HepG2 (cell line): Measurements from ENCODE around the gene KIF21B. TPM values are rescaled to one million over a fixed set of nuclear protein-coding genes. Genes with fewer than 3 reads are reported as not detected.

Experiments used
- ATAC-seq: fragments of 200-7000 bp; cut with Tn5 transposase; 3 replicates; pipeline ENCODE4 v1.9.1; 2020; ENCODE audit warnings: mild to moderate bottlenecking, moderate library complexity
- BruUV-seq: library from RNA; stranded (reverse); fragments of 400-500 nt; replicated peaks from 2 replicates; lab custom pipeline; 2021; lab: Mats Ljungman, UMichigan
- CTCF ChIA-PET: fragments of 300-600 bp; formaldehyde crosslinking; extraction: SDS; loops from one replicate; lab custom pipeline; 2021; ENCODE audit warnings: low total read pairs, inconsistent platforms, low intra/inter-chr PET ratio; lab: Yijun Ruan, JAX
- POLR2A ChIA-PET: fragments of 350-600 bp; sonication (Branson Sonifier 250); formaldehyde crosslinking; loops from one replicate; lab custom pipeline; 2020; ENCODE audit warnings: antibody characterized with exemption, inconsistent platforms; lab: Yijun Ruan, JAX
- DNase-seq: peaks from one replicate; pipeline ENCODE4 v3.0.0-alpha.2; 2015; ENCODE audit warnings: low spot score
- FAIRE-seq: peaks from 3 replicates; lab custom pipeline; 2011; peaks lifted over from hg19 to GRCh38; lab: Jason Lieb, UNC
- H2AFZ ChIP-seq: one replicate; pipeline ENCODE4 v1.6.1; 2011; ENCODE audit warnings: low read length, inconsistent platforms
- H3K27ac ChIP-seq: fragments of 300-600 bp; 3 replicates; pipeline ENCODE4 v1.8.0; 2011; ENCODE audit warnings: mixed run types, mild to moderate bottlenecking, mixed read lengths, low read length, inconsistent platforms; ENCODE audit not compliant: insufficient read depth; ENCODE audit errors: extremely low read length
- H3K27me3 ChIP-seq, 2 experiments: fragments of 200-600 bp in 1 of 2; 2 replicates in 1 of 2; 3 replicates in 1 of 2; pipeline versions ENCODE4 v1.6.0 to v1.8.0; 2011; ENCODE audit warnings: low read length in 2 of 2, mild to moderate bottlenecking in 2 of 2, moderate library complexity in 2 of 2, inconsistent platforms in 1 of 2; ENCODE audit not compliant: insufficient read depth in 2 of 2, control insufficient read depth in 1 of 2
- H3K36me3 ChIP-seq, 2 experiments: fragments of 200-600 bp in 1 of 2; replicated peaks in 1 of 2; 2 replicates in 1 of 2; 3 replicates in 1 of 2; pipeline versions ENCODE4 v1.5.1 to v1.8.0; 2011; ENCODE audit warnings: low read length in 2 of 2, inconsistent platforms in 1 of 2; ENCODE audit not compliant: insufficient read depth in 2 of 2, control insufficient read depth in 1 of 2
- H3K4me1 ChIP-seq: 2 replicates; pipeline ENCODE4 v1.5.1; 2012; ENCODE audit warnings: low read length, inconsistent platforms; ENCODE audit not compliant: insufficient read depth
- H3K4me2 ChIP-seq: 2 replicates; pipeline ENCODE4 v1.6.0; 2011; ENCODE audit warnings: low read depth, low read length, inconsistent platforms
- H3K4me3 ChIP-seq, 3 experiments: fragments of 200-600 bp in 1 of 3; sonication (generic), shearing (Covaris generic) in 1 of 3; replicated peaks in 1 of 3; 2 replicates each; pipeline ENCODE4 v1.5.1; 2011 to 2016; ENCODE audit warnings: low read length in 3 of 3, inconsistent platforms in 2 of 3, low read depth in 2 of 3, mild to moderate bottlenecking in 2 of 3, control low read depth in 1 of 3, mixed read lengths in 1 of 3; ENCODE audit not compliant: insufficient read depth in 1 of 3
- H3K79me2 ChIP-seq: one replicate; pipeline ENCODE4 v1.6.1; 2011; ENCODE audit warnings: low read length, inconsistent platforms; ENCODE audit not compliant: insufficient read depth
- H3K9ac ChIP-seq: 2 replicates; pipeline ENCODE4 v1.6.0; 2011; ENCODE audit warnings: mild to moderate bottlenecking, low read depth, low read length, inconsistent platforms; ENCODE audit not compliant: insufficient read depth
- H3K9me3 ChIP-seq: 2 replicates; pipeline ENCODE4 v1.5.1; 2012; ENCODE audit warnings: mild to moderate bottlenecking, low read length
- H4K20me1 ChIP-seq: 2 replicates; pipeline ENCODE4 v1.6.0; 2011; ENCODE audit warnings: inconsistent platforms, mild to moderate bottlenecking, low read length, moderate library complexity; ENCODE audit not compliant: insufficient read depth
- BHLHE40 ChIP-seq: IDR thresholded peaks from 2 replicates; pipeline ENCODE4 v1.6.1; 2011; ENCODE audit warnings: low read length, improper control_type of control experiment
- CREM ChIP-seq, 2 experiments: sonication (generic) in 1 of 2; formaldehyde crosslinking in 1 of 2; IDR thresholded peaks; 2 replicates each; pipeline versions ENCODE4 v1.4.0 to v1.6.1; 2016 to 2020; ENCODE audit warnings: antibody characterized with exemption in 1 of 2, mild to moderate bottlenecking in 1 of 2, missing genetic modification reagents in 1 of 2
- FLYWCH1 ChIP-seq: sonication (generic); formaldehyde crosslinking; IDR thresholded peaks from 2 replicates; pipeline ENCODE4 v1.8.1; 2023; ENCODE audit warnings: mild to moderate bottlenecking, missing genetic modification reagents
- HOXA9 ChIP-seq: sonication (generic); formaldehyde crosslinking; IDR thresholded peaks from 2 replicates; pipeline ENCODE4 v1.8.1; 2022; ENCODE audit warnings: missing genetic modification reagents, mild to moderate bottlenecking, moderate library complexity, borderline replicate concordance
- KDM5A ChIP-seq: fragments of 200-600 bp; sonication (generic); IDR thresholded peaks from 2 replicates; pipeline ENCODE4 v1.7.0; 2018; ENCODE audit warnings: antibody characterized with exemption, mild to moderate bottlenecking, low read length, borderline replicate concordance
- KMT2B ChIP-seq: IDR thresholded peaks from 2 replicates; pipeline ENCODE4 v1.6.1; 2016; ENCODE audit warnings: missing genetic modification reagents, missing compliant biosample characterization
- PCBP2 ChIP-seq: fragments of 200-400 bp; formaldehyde crosslinking; optimal IDR thresholded peaks from 2 replicates; pipeline ENCODE3; 2018; ENCODE audit warnings: low read length, low read depth; ENCODE audit not compliant: poor library complexity, severe bottlenecking
- RBM22 ChIP-seq: fragments of 200-400 bp; formaldehyde crosslinking; optimal IDR thresholded peaks from 2 replicates; pipeline ENCODE3; 2017; ENCODE audit warnings: mild to moderate bottlenecking, low read length, moderate library complexity
- ZMAT3 ChIP-seq: sonication (generic); formaldehyde crosslinking; conservative IDR thresholded peaks from 2 replicates; pipeline ENCODE4 v1.7.0; 2021; ENCODE audit warnings: missing genetic modification reagents
- ZNF367 ChIP-seq: sonication (generic); formaldehyde crosslinking; IDR thresholded peaks from 2 replicates; pipeline ENCODE4 v1.4.0; 2020; ENCODE audit warnings: missing genetic modification reagents, borderline replicate concordance
- ZNF547 ChIP-seq: sonication (generic); formaldehyde crosslinking; IDR thresholded peaks from 2 replicates; pipeline ENCODE4 v1.5.1; 2020; ENCODE audit warnings: mild to moderate bottlenecking, missing genetic modification reagents
- ZNF567 ChIP-seq: sonication (generic); formaldehyde crosslinking; IDR thresholded peaks from 2 replicates; pipeline ENCODE4 v1.8.1; 2023; ENCODE audit warnings: mild to moderate bottlenecking, missing genetic modification reagents, borderline replicate concordance
- ZNF577 ChIP-seq: sonication (generic); formaldehyde crosslinking; IDR thresholded peaks from 2 replicates; pipeline ENCODE4 v1.4.0; 2020; ENCODE audit warnings: mild to moderate bottlenecking, low read depth, missing genetic modification reagents, borderline replicate concordance
- ZSCAN21 ChIP-seq: sonication (generic); formaldehyde crosslinking; IDR thresholded peaks from 2 replicates; pipeline ENCODE4 v1.8.0; 2022; ENCODE audit warnings: mild to moderate bottlenecking, missing genetic modification reagents, moderate library complexity, borderline replicate concordance
- ZSCAN22 ChIP-seq: sonication (generic); formaldehyde crosslinking; IDR thresholded peaks from 2 replicates; pipeline ENCODE4 v1.4.0; 2020; ENCODE audit warnings: mild to moderate bottlenecking, missing genetic modification reagents
- WGBS: methylation state at CpG from one replicate; pipeline ENCODE4 v1.1.6; 2017; ENCODE audit warnings: low lambda C conversion rate; 5-methylcytosine and 5-hydroxymethylcytosine counted together
- in situ Hi-C: cut with HindIII; loops from 2 replicates; pipeline ENCODE4 v1.10.0; 2017; ENCODE audit warnings: low pct_unique_long_range_greater_than_20kb; ENCODE audit not compliant: extremely low pct_ligation_motif_present
- intact Hi-C: fragments of 100-400 bp; cut with micrococcal nuclease; formaldehyde crosslinking; loops from one replicate; pipeline ENCODE4 v1.10.0; 2022; ENCODE audit not compliant: unreplicated experiment
- polyA plus RNA-seq, 8 experiments: library from polyadenylated mRNA; depleted of rRNA in 3 of 8; stranded (reverse) in 7 of 8; unstranded in 1 of 8; fragments of >200 nt; fragmentation: Illumina TruSeq in 4 of 8; extraction: Trizol in 4 of 8; gene quantifications; 2 replicates each; pipeline versions ENCODE4 v1.2.1 to v1.2.3, GENCODE V29; 2011 to 2016; ENCODE audit warnings: low read depth in 4 of 8, missing spikeins in 1 of 8, mixed read lengths in 1 of 8; ENCODE audit not compliant: insufficient read depth in 1 of 8
- total RNA-seq, 5 experiments: library from RNA; depleted of rRNA; stranded (reverse); fragments of >200 nt; fragmentation: Illumina TruSeq; extraction: Trizol; gene quantifications; 2 replicates each; pipeline ENCODE4 v1.2.3, GENCODE V29; 2016; ENCODE audit warnings: low read depth in 1 of 5
- TF ChIP-seq, protein P1 (sequence below), 2 experiments: sonication (generic) in 1 of 2; formaldehyde crosslinking in 1 of 2; IDR thresholded peaks; 2 replicates each; pipeline versions ENCODE4 v1.4.0 to v1.6.1; 2018 to 2020; ENCODE audit warnings: missing genetic modification reagents in 2 of 2, borderline replicate concordance in 1 of 2, low read depth in 1 of 2, mild to moderate bottlenecking in 1 of 2, missing biosample characterization in 1 of 2
- TF ChIP-seq, protein P2 (sequence below): sonication (generic); formaldehyde crosslinking; IDR thresholded peaks from 2 replicates; pipeline ENCODE4 v1.5.0; 2020; ENCODE audit warnings: mild to moderate bottlenecking, missing genetic modification reagents, borderline replicate concordance
- TF ChIP-seq, protein P3 (sequence below): sonication (generic); formaldehyde crosslinking; IDR thresholded peaks from 2 replicates; pipeline ENCODE4 v1.4.0; 2020; ENCODE audit warnings: missing genetic modification reagents, mild to moderate bottlenecking, borderline replicate concordance

Gene KIF21B
- total and polyA plus RNA-seq, 2 of the 13 experiments (the other 11 are each of a cell fraction or from before 2014, with no cell fraction given): 0.17 to 0.20 TPM

DNA sequence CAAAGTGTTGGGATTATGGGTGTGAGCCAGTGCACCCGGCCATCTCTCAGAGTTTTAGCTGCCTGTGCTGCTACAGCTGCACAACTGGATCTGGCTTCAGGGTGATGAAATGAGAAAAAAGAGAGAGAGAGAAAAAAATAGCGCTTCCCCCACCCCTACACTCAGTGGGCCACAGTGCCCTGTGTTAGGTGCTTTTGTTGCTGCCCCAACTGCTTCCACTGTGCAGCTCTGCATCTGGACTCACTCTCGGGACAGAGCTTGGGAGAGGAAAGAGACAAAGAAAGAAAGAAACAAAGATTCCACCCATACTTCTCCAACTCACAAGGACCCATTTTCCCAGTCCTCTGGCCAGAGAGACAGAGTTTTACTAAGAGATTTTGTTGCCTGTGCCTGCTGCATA is 78.4 kb downstream of the KIF21B start:
- in situ Hi-C loops (no loop called here), intact Hi-C loops (no loop called here)
- WGBS: 49% methylated on average over 3 of the region's 3 CpGs
- no peak for ATAC-seq
- Histone ChIP-seq H3K27me3 (peaks cover 0 to 5% of the 10 kb centered on the region in 2 experiments; a peak in 2 of 5 replicates), H3K9ac (no peak overlapping the region), H3K4me3 (no peak overlapping the region), H2AFZ (no peak overlapping the region), H3K79me2 (no peaks in the 10 kb centered on the region), H3K9me3 (peaks cover 10% of the 10 kb centered on the region), H3K27ac (no peak overlapping the region), H3K36me3 (no peaks in the 10 kb centered on the region), H4K20me1 (no peaks in the 10 kb centered on the region), H3K4me1 (no peaks in the 10 kb centered on the region; the same call in 1 of the 2 replicates), H3K4me2 (no peak overlapping the region)
- ChIA-PET CTCF (no interaction called here), POLR2A (no interaction called here)
- no peak for DNase-seq
- BruUV-seq: no TSS peak
- no peak for FAIRE-seq
- TF ChIP-seq KDM5A: no peak
- TF ChIP-seq, protein P1, sequence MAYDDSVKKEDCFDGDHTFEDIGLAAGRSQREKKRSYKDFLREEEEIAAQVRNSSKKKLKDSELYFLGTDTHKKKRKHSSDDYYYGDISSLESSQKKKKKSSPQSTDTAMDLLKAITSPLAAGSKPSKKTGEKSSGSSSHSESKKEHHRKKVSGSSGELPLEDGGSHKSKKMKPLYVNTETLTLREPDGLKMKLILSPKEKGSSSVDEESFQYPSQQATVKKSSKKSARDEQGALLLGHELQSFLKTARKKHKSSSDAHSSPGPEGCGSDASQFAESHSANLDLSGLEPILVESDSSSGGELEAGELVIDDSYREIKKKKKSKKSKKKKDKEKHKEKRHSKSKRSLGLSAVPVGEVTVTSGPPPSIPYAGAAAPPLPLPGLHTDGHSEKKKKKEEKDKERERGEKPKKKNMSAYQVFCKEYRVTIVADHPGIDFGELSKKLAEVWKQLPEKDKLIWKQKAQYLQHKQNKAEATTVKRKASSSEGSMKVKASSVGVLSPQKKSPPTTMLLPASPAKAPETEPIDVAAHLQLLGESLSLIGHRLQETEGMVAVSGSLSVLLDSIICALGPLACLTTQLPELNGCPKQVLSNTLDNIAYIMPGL (CRISPR knock-in tag; IDR thresholded peaks at IDR 0.05; ENCODE audit: borderline replicate concordance in 1 of 2, low read depth in 1 of 2): no peak
- no peak for TF ChIP-seq ZSCAN22 (CRISPR knock-in tag)
- TF ChIP-seq ZNF367 (CRISPR knock-in tag): no peak
- no peak for TF ChIP-seq FLYWCH1
- no peak for TF ChIP-seq ZNF577 (CRISPR knock-in tag)
- no peak for TF ChIP-seq RBM22
- TF ChIP-seq HOXA9 (CRISPR knock-in tag): no peak
- TF ChIP-seq ZMAT3: no peak
- TF ChIP-seq, protein P2, sequence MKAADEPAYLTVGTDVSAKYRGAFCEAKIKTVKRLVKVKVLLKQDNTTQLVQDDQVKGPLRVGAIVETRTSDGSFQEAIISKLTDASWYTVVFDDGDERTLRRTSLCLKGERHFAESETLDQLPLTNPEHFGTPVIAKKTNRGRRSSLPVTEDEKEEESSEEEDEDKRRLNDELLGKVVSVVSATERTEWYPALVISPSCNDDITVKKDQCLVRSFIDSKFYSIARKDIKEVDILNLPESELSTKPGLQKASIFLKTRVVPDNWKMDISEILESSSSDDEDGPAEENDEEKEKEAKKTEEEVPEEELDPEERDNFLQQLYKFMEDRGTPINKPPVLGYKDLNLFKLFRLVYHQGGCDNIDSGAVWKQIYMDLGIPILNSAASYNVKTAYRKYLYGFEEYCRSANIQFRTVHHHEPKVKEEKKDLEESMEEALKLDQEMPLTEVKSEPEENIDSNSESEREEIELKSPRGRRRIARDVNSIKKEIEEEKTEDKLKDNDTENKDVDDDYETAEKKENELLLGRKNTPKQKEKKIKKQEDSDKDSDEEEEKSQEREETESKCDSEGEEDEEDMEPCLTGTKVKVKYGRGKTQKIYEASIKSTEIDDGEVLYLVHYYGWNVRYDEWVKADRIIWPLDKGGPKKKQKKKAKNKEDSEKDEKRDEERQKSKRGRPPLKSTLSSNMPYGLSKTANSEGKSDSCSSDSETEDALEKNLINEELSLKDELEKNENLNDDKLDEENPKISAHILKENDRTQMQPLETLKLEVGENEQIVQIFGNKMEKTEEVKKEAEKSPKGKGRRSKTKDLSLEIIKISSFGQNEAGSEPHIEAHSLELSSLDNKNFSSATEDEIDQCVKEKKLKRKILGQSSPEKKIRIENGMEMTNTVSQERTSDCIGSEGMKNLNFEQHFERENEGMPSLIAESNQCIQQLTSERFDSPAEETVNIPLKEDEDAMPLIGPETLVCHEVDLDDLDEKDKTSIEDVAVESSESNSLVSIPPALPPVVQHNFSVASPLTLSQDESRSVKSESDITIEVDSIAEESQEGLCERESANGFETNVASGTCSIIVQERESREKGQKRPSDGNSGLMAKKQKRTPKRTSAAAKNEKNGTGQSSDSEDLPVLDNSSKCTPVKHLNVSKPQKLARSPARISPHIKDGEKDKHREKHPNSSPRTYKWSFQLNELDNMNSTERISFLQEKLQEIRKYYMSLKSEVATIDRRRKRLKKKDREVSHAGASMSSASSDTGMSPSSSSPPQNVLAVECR (CRISPR knock-in tag): no peak
- TF ChIP-seq, protein P3, sequence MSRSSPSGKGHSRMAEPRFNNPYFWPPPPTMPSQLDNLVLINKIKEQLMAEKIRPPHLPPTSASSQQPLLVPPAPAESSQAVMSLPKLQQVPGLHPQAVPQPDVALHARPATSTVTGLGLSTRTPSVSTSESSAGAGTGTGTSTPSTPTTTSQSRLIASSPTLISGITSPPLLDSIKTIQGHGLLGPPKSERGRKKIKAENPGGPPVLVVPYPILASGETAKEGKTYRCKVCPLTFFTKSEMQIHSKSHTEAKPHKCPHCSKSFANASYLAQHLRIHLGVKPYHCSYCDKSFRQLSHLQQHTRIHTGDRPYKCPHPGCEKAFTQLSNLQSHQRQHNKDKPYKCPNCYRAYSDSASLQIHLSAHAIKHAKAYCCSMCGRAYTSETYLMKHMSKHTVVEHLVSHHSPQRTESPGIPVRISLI (CRISPR knock-in tag): no peak
- no peak for TF ChIP-seq CREM (IDR thresholded peaks at IDR 0.05)
- no peak for TF ChIP-seq CREM (CRISPR knock-in tag; IDR thresholded peaks at IDR 0.05)
- no peak for TF ChIP-seq ZNF567
- no peak for TF ChIP-seq ZSCAN21 (CRISPR knock-in tag)
- no peak for TF ChIP-seq ZNF547 (CRISPR knock-in tag)
- no peak for TF ChIP-seq PCBP2
- no peak for TF ChIP-seq KMT2B (CRISPR knock-in tag)
- TF ChIP-seq BHLHE40: no peak
